NOMO-1 treated with DMSO at 0.1 percent for 48 hours (cell line): ENCODE measurements around the gene CXCL5.
"Not testable (repeated sequence)": the region's sequence is repeated elsewhere in the genome, so short reads cannot be mapped to it uniquely, and the experiment has no call there.

Experiments
- DNase-seq: peaks from one replicate; lab custom pipeline; 2025; ENCODE audit not compliant: unreplicated experiment; lab: John Stamatoyannopoulos, UW

Gene CXCL5

GRCh38 chr4:73974352-73974751 lies 24.1 kb downstream of the CXCL5 start:
- no peak for DNase-seq

- DNase-seq, result no peak
Observed at GRCh38 chr4:73970945-73971344, 27.5 kb downstream of the CXCL5 start.

- DNase-seq, result no peak
Observed at GRCh38 chr4:73970011-73970410, 28.5 kb downstream of the CXCL5 start.

GRCh38 chr4:73967866-73968265 lies 30.6 kb downstream of the CXCL5 start:
- DNase-seq, result no peak

- DNase-seq, result no peak
Observed at GRCh38 chr4:73964862-73965611, 33.4 kb downstream of the CXCL5 start.

- no peak for DNase-seq
Observed at GRCh38 chr4:73962724-73963123, 35.8 kb downstream of the CXCL5 start.

- DNase-seq, result not testable (repeated sequence)
Observed at GRCh38 chr4:73959041-73959440, 39.4 kb downstream of the CXCL5 start.

GRCh38 chr4:73952352-73952751 lies 46.1 kb downstream of the CXCL5 start:
- DNase-seq, result no peak

- not testable (repeated sequence) for DNase-seq
Observed at GRCh38 chr4:73950376-73950920, 48.0 kb downstream of the CXCL5 start.

GRCh38 chr4:73948990-73949706 lies 49.3 kb downstream of the CXCL5 start:
- no peak for DNase-seq

GRCh38 chr4:73948291-73948690 lies 50.2 kb downstream of the CXCL5 start:
- DNase-seq, result no peak

GRCh38 chr4:73947239-73947985 lies 51.1 kb downstream of the CXCL5 start:
- no peak for DNase-seq

- DNase-seq, result no peak
Observed at GRCh38 chr4:73945674-73946449, 52.6 kb downstream of the CXCL5 start.
